Rectal smooth muscle tissue (tissue), 1 donor: Measurements from ENCODE around the gene STAU1.

ENCODE experiments used
- H3K27ac ChIP-seq: one replicate; pipeline ENCODE4 v1.7.0; 2013; ENCODE audit warnings: low read depth, low read length, inconsistent platforms
- H3K27me3 ChIP-seq: one replicate; pipeline ENCODE4 v1.7.0; 2013; ENCODE audit warnings: low read length; ENCODE audit not compliant: control insufficient read depth, insufficient read depth
- H3K36me3 ChIP-seq: one replicate; pipeline ENCODE4 v1.7.0; 2013; ENCODE audit warnings: low read length; ENCODE audit not compliant: control insufficient read depth, insufficient read depth
- H3K4me1 ChIP-seq: one replicate; pipeline ENCODE4 v1.7.0; 2013; ENCODE audit warnings: low read length; ENCODE audit not compliant: control insufficient read depth, insufficient read depth
- H3K4me3 ChIP-seq: one replicate; pipeline ENCODE4 v1.7.0; 2013; ENCODE audit warnings: low read length
- H3K9ac ChIP-seq: one replicate; pipeline ENCODE4 v1.7.0; 2013; ENCODE audit warnings: low read length

Gene STAU1

GRCh38 chr20:49187851-49188641 is at the start of gene STAU1:
TSS of gene STAU1 (minus strand) at chr20:49188334. CDS start at chr20:49166201, 22,133 bp downstream.
- no peaks in the 10 kb centered on the region for H3K36me3 ChIP-seq
- H3K4me1 ChIP-seq: no peaks in the 10 kb centered on the region
- H3K4me3 ChIP-seq: peak within 1 kb of the TSS; percentile 78
- H3K27ac ChIP-seq: peak within 1 kb of the TSS; percentile 87
- peak within 1 kb of the TSS; percentile 59 for H3K9ac ChIP-seq
- no peaks in the 10 kb centered on the region for H3K27me3 ChIP-seq

- Histone ChIP-seq H3K4me1 (no peaks in the 10 kb centered on the region), H3K27ac (no peak overlapping the region), H3K9ac (no peak overlapping the region), H3K36me3 (peaks cover 50% of the 10 kb centered on the region), H3K4me3 (no peak overlapping the region), H3K27me3 (no peaks in the 10 kb centered on the region)
Observed at GRCh38 chr20:49237531-49237930, 49.4 kb upstream of the STAU1 start.

- H3K27me3 ChIP-seq: no peaks in the 10 kb centered on the region
- no peak overlapping the region for H3K27ac ChIP-seq
- no peak overlapping the region for H3K9ac ChIP-seq
- H3K4me3 ChIP-seq: no peak overlapping the region
- peaks cover 50% of the 10 kb centered on the region for H3K36me3 ChIP-seq
- no peaks in the 10 kb centered on the region for H3K4me1 ChIP-seq
Observed at GRCh38 chr20:49236301-49236700, 48.2 kb upstream of the STAU1 start.

- peaks cover 56% of the 10 kb centered on the region for H3K36me3 ChIP-seq
- H3K9ac ChIP-seq: no peak overlapping the region
- no peak overlapping the region for H3K4me3 ChIP-seq
- H3K27me3 ChIP-seq: no peaks in the 10 kb centered on the region
- H3K4me1 ChIP-seq: no peaks in the 10 kb centered on the region
- no peak overlapping the region for H3K27ac ChIP-seq
Observed at GRCh38 chr20:49234831-49235230, 46.7 kb upstream of the STAU1 start.

- H3K36me3 ChIP-seq: peaks cover 52% of the 10 kb centered on the region
- H3K4me3 ChIP-seq: no peak overlapping the region
- H3K27me3 ChIP-seq: no peaks in the 10 kb centered on the region
- H3K9ac ChIP-seq: no peak overlapping the region
- no peak overlapping the region for H3K27ac ChIP-seq
- H3K4me1 ChIP-seq: no peaks in the 10 kb centered on the region
Observed at GRCh38 chr20:49233226-49233625, 45.1 kb upstream of the STAU1 start.

- Histone ChIP-seq H3K36me3 (peaks cover 44% of the 10 kb centered on the region), H3K4me3 (no peak overlapping the region), H3K27ac (no peak overlapping the region), H3K27me3 (no peaks in the 10 kb centered on the region), H3K9ac (no peak overlapping the region), H3K4me1 (no peaks in the 10 kb centered on the region)
Observed at GRCh38 chr20:49231471-49231870, 43.3 kb upstream of the STAU1 start.

GRCh38 chr20:49230561-49231133 is 42.5 kb upstream of the STAU1 start:
- peaks cover 45% of the 10 kb centered on the region for H3K36me3 ChIP-seq
- no peaks in the 10 kb centered on the region for H3K4me1 ChIP-seq
- H3K9ac ChIP-seq: no peak overlapping the region
- no peaks in the 10 kb centered on the region for H3K27me3 ChIP-seq
- no peak overlapping the region for H3K27ac ChIP-seq
- no peak overlapping the region for H3K4me3 ChIP-seq

GRCh38 chr20:49230021-49230420 is 41.9 kb upstream of the STAU1 start:
- Histone ChIP-seq H3K27ac (no peak overlapping the region), H3K36me3 (peaks cover 45% of the 10 kb centered on the region)

GRCh38 chr20:49229381-49229780 is 41.2 kb upstream of the STAU1 start:
- Histone ChIP-seq H3K4me3 (no peak overlapping the region), H3K27me3 (no peaks in the 10 kb centered on the region), H3K9ac (no peak overlapping the region), H3K4me1 (no peaks in the 10 kb centered on the region), H3K36me3 (peaks cover 43% of the 10 kb centered on the region), H3K27ac (no peak overlapping the region)

More at GRCh38 chr20:49230021-49230420, 41.9 kb upstream of the STAU1 start:
- no peak overlapping the region for H3K9ac ChIP-seq
- H3K27me3 ChIP-seq: no peaks in the 10 kb centered on the region
- H3K4me3 ChIP-seq: no peak overlapping the region
- H3K4me1 ChIP-seq: no peaks in the 10 kb centered on the region

- H3K9ac ChIP-seq: no peak overlapping the region
- no peak overlapping the region for H3K27ac ChIP-seq
- H3K4me3 ChIP-seq: no peak overlapping the region
- peaks cover 47% of the 10 kb centered on the region for H3K36me3 ChIP-seq
- H3K4me1 ChIP-seq: no peaks in the 10 kb centered on the region
- H3K27me3 ChIP-seq: no peaks in the 10 kb centered on the region
Observed at GRCh38 chr20:49228676-49229075, 40.5 kb upstream of the STAU1 start.

GRCh38 chr20:49225896-49226295 is 37.8 kb upstream of the STAU1 start:
- no peak overlapping the region for H3K9ac ChIP-seq
- H3K4me3 ChIP-seq: no peak overlapping the region
- peaks cover 48% of the 10 kb centered on the region for H3K36me3 ChIP-seq
- no peaks in the 10 kb centered on the region for H3K27me3 ChIP-seq
- no peak overlapping the region for H3K27ac ChIP-seq
- no peaks in the 10 kb centered on the region for H3K4me1 ChIP-seq

- Histone ChIP-seq H3K27ac (peak overlapping the region; percentile 92), H3K27me3 (no peaks in the 10 kb centered on the region), H3K4me1 (no peaks in the 10 kb centered on the region), H3K4me3 (peak overlapping the region; percentile 99), H3K9ac (peak overlapping the region; percentile 97), H3K36me3 (peaks cover 27% of the 10 kb centered on the region)
Observed at GRCh38 chr20:49219924-49220831, 32.0 kb upstream of the STAU1 start.
